Upper lobe of left lung (tissue), 6 donors: ENCODE results near the gene GUF1. TPM values are rescaled to one million over a fixed set of nuclear protein-coding genes. Genes with fewer than 3 reads are reported as not detected.
"Not testable (repeated sequence)": the region's sequence is repeated elsewhere in the genome, so short reads cannot be mapped to it uniquely, and the experiment has no call there.

ENCODE experiments used
- ATAC-seq, 2 donors: fragments of 200-7000 bp; cut with Tn5 transposase; one replicate each; pipeline ENCODE4 v1.9.1; 2022; ENCODE audit warnings: mild to moderate bottlenecking in 2 of 2, moderate library complexity in 2 of 2; ENCODE audit not compliant: low FRiP score in 2 of 2
- DNase-seq, 2 donors: peaks; one replicate each; pipeline ENCODE4 v3.0.0-alpha.2; 2019 to 2020
- H3K27ac ChIP-seq, 4 donors: fragments of 200-600 bp; sonication (generic); one replicate each; pipeline ENCODE4 v1.5.1; 2016 to 2019
- H3K27me3 ChIP-seq, 4 donors: fragments of 200-600 bp; sonication (generic); one replicate each; pipeline ENCODE4 v1.5.1; 2017 to 2019
- H3K36me3 ChIP-seq, 4 donors: fragments of 200-600 bp; sonication (generic); one replicate each; pipeline ENCODE4 v1.5.1; 2016 to 2019
- H3K4me1 ChIP-seq, 4 donors: fragments of 200-600 bp; sonication (generic); one replicate each; pipeline ENCODE4 v1.5.1; 2018 to 2019
- H3K4me3 ChIP-seq, 4 donors: fragments of 200-600 bp; sonication (generic); one replicate each; pipeline ENCODE4 v1.5.1; 2017 to 2019; ENCODE audit warnings: mild to moderate bottlenecking in 2 of 4, moderate library complexity in 1 of 4
- H3K9me3 ChIP-seq, 4 donors: fragments of 200-600 bp; sonication (generic); one replicate each; pipeline ENCODE4 v1.5.1; 2018 to 2019
- EP300 ChIP-seq, 4 donors: sonication (generic); formaldehyde crosslinking; IDR thresholded peaks; one replicate each; pipeline ENCODE4 v1.5.1; 2017; ENCODE audit warnings: antibody characterized with exemption in 4 of 4, control low read depth in 2 of 4
- POLR2A ChIP-seq, 4 donors: fragments of 450-650 bp; IDR thresholded peaks; one replicate each; pipeline ENCODE4 v1.5.1; 2016 to 2017; ENCODE audit warnings: antibody characterized with exemption in 4 of 4, mild to moderate bottlenecking in 2 of 4
- POLR2AphosphoS5 ChIP-seq, 2 donors: sonication (generic); formaldehyde crosslinking; IDR thresholded peaks; one replicate each; pipeline ENCODE4 v1.5.1; 2017; ENCODE audit warnings: antibody characterized with exemption in 2 of 2
- WGBS, 2 donors: methylation state at CpG; one replicate each; pipeline ENCODE4 v1.1.5; 2017 to 2018; 5-methylcytosine and 5-hydroxymethylcytosine counted together
- total RNA-seq, 6 donors: library from RNA; depleted of rRNA in 4 of 6; stranded (reverse); fragments of >200 nt in 4 of 6; gene quantifications; one replicate each; pipeline versions ENCODE4 v1.1.0 to v1.2.1, GENCODE V29; 2016 to 2021
- TF ChIP-seq, protein P1 (sequence below), 6 experiments: fragments of 450-650 bp in 4 of 6; fragments of 200-600 bp in 2 of 6; sonication (generic) in 2 of 6; IDR thresholded peaks; one replicate each; pipeline ENCODE4 v1.5.1; 2016 to 2019; ENCODE audit warnings: antibody characterized with exemption in 6 of 6
- donor health status: DM: no; HTN: no; CAD: no; lungs with moderate emphysema.
- donor health status: DM: no; HTN: yes; CAD: no; lungs with severe emphysema.

Gene GUF1
- total RNA-seq, 6 donors from 2014 or later, result 11.3 to 24.4 (median 14.2) TPM

DNA sequence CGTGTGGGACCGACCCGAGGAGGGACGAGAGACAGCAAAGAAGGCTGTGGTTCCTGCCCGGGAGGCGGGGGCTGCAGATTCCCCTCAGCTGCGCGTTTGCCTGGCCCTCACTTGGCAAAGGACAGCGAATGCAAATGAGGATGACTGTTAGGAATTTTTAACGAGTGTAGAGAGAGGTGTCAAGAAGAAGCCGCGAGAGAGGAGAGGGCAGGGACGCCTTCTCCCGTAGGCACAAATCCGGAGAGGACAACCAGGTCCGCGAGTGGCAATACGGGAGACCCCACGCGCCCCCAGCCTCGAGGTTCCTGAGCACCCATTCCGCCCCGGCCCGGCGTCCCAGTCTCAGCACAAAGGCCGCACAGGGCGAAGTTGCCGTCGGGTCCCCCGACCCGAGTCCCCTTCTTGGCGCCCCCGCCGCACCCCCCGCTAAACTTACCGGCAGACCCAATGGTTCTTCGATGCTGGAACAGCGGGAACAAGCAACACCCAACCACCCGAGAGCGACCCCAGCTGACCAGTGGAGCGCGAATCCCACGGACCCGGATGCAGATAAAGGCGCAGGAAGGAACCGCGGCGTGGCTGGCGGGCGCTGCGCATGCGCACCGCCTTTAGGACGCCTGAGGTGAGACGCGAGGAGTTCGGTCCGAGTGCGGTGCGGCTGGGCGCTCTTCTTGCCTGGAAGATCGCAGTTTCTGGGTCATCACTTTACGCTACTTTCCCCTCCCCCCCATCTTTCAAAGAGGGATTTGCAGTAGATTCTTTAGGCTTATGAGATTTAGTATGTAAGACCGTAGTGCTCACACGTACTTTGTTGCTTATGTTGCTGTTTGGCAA, 48.0 kb downstream of the GUF1 start, which contains the start of gene GNPDA2:
Gene GNPDA2 (minus strand): TSS at position 519 of the 834 bp plus-strand sequence. CDS start 4,349 bp downstream, outside the sequence.
- ATAC-seq (peak; percentile 95 to 99), DNase-seq (peak; percentile 91 to 96)
- Histone ChIP-seq H3K9me3 (no peaks in the 10 kb centered on the region), H3K4me1 (peaks cover 6 to 18% (median 11%) of the 10 kb centered on the region in 4 donors), H3K27ac (peak within 1 kb of the TSS; percentile 82 to 90 (median 86)), H3K4me3 (peak within 1 kb of the TSS; percentile 54 to 96 (median 81)), H3K36me3 (no peaks in the 10 kb centered on the region), H3K27me3 (no peaks in the 10 kb centered on the region)
- WGBS, 2 donors, result 0 to 1% methylated on average over 21 to 45 of the region's 65 CpGs
- TF ChIP-seq EP300 (IDR thresholded peaks at IDR 0.05) (no peak), POLR2A (IDR thresholded peaks at IDR 0.05) (peak in 3 of 4 donors; percentile 12 to 67 (median 39)), POLR2AphosphoS5 (IDR thresholded peaks at IDR 0.05) (peak in 1 of 2 donors; percentile 81)
- TF ChIP-seq, protein P1, sequence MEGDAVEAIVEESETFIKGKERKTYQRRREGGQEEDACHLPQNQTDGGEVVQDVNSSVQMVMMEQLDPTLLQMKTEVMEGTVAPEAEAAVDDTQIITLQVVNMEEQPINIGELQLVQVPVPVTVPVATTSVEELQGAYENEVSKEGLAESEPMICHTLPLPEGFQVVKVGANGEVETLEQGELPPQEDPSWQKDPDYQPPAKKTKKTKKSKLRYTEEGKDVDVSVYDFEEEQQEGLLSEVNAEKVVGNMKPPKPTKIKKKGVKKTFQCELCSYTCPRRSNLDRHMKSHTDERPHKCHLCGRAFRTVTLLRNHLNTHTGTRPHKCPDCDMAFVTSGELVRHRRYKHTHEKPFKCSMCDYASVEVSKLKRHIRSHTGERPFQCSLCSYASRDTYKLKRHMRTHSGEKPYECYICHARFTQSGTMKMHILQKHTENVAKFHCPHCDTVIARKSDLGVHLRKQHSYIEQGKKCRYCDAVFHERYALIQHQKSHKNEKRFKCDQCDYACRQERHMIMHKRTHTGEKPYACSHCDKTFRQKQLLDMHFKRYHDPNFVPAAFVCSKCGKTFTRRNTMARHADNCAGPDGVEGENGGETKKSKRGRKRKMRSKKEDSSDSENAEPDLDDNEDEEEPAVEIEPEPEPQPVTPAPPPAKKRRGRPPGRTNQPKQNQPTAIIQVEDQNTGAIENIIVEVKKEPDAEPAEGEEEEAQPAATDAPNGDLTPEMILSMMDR (IDR thresholded peaks at IDR 0.05), result peak in 2 of 6 experiments; percentile 8 to 28

DNA sequence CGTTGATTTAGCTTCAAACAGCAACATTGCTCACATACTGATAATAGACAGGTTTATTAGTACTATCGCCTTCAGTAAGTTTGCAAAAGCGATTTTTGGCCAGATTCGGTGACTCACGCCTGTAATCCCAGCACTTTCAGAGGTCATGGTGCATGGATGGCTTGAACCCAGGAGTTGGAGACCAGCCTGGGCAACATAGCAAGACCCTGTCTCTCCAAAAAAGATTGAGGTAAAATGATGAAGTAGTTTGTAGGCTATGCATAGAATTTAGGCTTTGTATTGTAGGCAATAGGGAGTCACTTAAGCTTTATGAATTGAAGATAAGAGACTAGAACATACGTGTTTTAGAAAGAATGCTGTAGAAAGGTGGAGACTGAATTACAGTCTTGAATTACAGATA, 49.3 kb downstream of the GUF1 start:
- Histone ChIP-seq H3K4me1 (peaks cover 6 to 18% (median 11%) of the 10 kb centered on the region in 4 donors), H3K9me3 (no peaks in the 10 kb centered on the region), H3K36me3 (no peaks in the 10 kb centered on the region), H3K4me3 (no peak overlapping the region), H3K27ac (no peak overlapping the region), H3K27me3 (no peaks in the 10 kb centered on the region)
- 89 to 92% methylated on average over 6 of the region's 6 CpGs for WGBS, 2 donors
- DNase-seq, result no peak
- no peak for ATAC-seq
- TF ChIP-seq, protein P1 (IDR thresholded peaks at IDR 0.05), result no peak
- TF ChIP-seq POLR2AphosphoS5 (IDR thresholded peaks at IDR 0.05) (no peak), POLR2A (IDR thresholded peaks at IDR 0.05) (no peak), EP300 (IDR thresholded peaks at IDR 0.05) (no peak)

DNA sequence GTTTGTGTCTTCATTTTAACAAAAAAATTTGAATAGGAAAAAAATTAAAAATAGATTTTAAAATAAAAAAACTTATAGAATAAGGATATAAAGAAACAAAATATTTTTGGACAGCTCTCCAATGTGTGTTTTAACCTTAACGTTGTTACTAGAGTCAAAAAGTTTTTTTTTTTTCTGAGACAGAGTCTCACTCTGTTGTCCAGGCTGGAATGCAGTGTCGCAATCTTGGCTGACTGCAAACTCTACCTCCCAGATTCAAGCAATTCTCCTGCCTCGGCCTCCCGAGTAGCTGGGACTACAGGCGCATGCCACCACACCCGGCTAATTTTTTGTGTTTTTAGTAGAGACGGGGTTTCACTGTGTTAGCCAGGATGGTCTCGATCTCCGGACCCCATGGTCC, 50.5 kb downstream of the GUF1 start:
- not testable (repeated sequence) for H3K27me3 ChIP-seq, H3K4me3 ChIP-seq, H3K27ac ChIP-seq, H3K9me3 ChIP-seq, DNase-seq, H3K36me3 ChIP-seq, ATAC-seq
- H3K4me1 ChIP-seq, result peaks cover 6 to 18% (median 11%) of the 10 kb centered on the region in 4 donors
- 92 to 95% methylated on average over 9 of the region's 9 CpGs for WGBS, 2 donors

DNA sequence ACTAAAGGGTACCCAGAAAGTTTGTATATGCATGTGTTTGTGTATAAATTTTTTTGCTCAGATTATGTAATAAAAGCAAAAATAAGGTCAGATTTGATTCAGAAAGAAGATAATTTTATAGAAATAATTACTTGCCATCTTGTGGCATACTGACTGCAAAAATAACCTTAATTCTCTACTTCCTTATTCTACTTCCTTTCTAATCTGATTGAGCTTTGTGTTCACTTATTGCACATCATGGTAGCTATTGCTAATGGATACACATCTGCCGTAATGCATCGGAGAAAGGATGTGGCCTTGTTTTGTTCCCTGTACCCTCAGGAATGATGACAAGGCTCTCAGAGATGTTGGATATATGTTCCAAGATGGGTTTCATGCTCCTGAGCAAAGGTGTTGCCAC, 58.7 kb downstream of the GUF1 start:
- H3K9me3 ChIP-seq, result no peaks in the 10 kb centered on the region
- WGBS, 2 donors, result 76 to 86% methylated on average over 2 of the region's 2 CpGs
- ATAC-seq (no peak), DNase-seq (no peak)
- TF ChIP-seq, protein P1 (IDR thresholded peaks at IDR 0.05), result no peak
- no peak for TF ChIP-seq POLR2A (IDR thresholded peaks at IDR 0.05)
- no peak for TF ChIP-seq POLR2AphosphoS5 (IDR thresholded peaks at IDR 0.05)
- TF ChIP-seq EP300 (IDR thresholded peaks at IDR 0.05), result no peak
- H3K27me3 ChIP-seq, result no peaks in the 10 kb centered on the region
- no peak overlapping the region for H3K4me3 ChIP-seq
- H3K36me3 ChIP-seq, result no peaks in the 10 kb centered on the region
- H3K4me1 ChIP-seq, result no peaks in the 10 kb centered on the region
- no peak overlapping the region for H3K27ac ChIP-seq

DNA sequence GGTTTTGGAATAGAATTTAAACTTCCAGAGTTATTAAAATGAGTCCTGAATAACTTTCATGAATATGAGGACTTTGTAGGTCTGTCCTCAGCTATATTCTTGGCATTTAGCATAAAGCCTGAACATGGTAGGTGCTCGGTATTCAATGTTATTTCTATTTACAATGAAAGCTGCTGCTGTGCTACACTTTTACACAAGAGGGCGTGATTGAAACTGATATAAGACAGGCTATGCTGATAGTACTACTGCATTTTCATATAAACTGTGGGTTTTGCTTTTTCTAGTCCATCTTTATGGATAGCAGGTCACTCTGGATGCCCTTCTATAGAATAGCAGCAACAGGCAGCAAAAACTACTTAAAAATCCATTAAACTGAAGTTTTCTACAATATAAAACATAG, 60.4 kb downstream of the GUF1 start:
- WGBS, 2 donors, result 13 to 53% methylated on average over 2 of the region's 2 CpGs
- Histone ChIP-seq H3K4me1 (no peaks in the 10 kb centered on the region), H3K27me3 (no peaks in the 10 kb centered on the region), H3K9me3 (no peaks in the 10 kb centered on the region), H3K27ac (no peak overlapping the region), H3K36me3 (no peaks in the 10 kb centered on the region), H3K4me3 (no peak overlapping the region)
- ATAC-seq, result no peak
- TF ChIP-seq, protein P1 (IDR thresholded peaks at IDR 0.05), result peak in 2 of 6 experiments; percentile 11
- no peak for TF ChIP-seq POLR2AphosphoS5 (IDR thresholded peaks at IDR 0.05)
- DNase-seq, result no peak
